SW480 (cell line): Measurements from ENCODE around the gene GBA2.
A peak's percentile ranks its signal among the peaks of the same experiment; 100 is the strongest.

Experiments
- DNase-seq: peaks from one replicate; pipeline ENCODE4 v3.0.0-alpha.2; 2016; ENCODE audit warnings: low spot score

The GBA2 gene

DNA sequence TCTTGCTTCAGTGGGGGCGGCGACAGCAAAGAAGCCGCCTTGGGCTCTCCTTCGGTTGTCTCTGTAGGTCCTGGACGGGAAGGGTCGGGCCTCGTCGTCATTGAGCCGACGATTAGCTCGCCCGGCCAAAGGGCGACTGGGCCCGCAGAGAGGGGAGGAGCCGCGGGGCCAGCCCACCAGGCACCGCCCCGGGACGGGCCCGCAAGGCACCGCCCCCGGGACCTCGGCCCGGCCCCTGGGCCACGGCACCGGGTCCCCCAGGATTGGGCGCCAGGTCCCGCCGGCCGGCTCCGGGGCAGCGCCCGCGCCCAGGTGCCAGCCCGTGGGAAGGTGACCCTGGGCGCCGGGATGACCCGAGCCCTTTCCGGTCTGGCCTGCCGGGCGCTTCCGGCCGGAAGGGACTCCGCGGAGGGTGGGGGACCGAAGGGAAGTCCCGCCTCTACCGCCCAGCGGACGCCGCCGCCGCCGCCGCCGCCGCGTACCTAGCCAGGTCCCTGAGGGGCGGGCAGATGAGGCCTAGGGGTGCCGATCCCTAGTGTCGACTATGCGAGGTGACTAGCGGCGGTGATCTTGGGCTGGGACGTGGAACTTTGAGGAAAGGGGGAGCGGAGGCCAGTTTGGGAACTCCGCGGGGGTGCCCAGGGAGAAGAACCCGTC is at the start of gene GBA2, which contains the start of gene RGP1:
GBA2 (minus strand) TSS at position 371 of the 657 bp plus-strand sequence. CDS start 524 bp downstream, outside the sequence.
RGP1 (plus strand) TSS at position 430 of the 657 bp plus-strand sequence. CDS start 469 bp downstream, outside the sequence.
- peak; percentile 82 for DNase-seq

DNA sequence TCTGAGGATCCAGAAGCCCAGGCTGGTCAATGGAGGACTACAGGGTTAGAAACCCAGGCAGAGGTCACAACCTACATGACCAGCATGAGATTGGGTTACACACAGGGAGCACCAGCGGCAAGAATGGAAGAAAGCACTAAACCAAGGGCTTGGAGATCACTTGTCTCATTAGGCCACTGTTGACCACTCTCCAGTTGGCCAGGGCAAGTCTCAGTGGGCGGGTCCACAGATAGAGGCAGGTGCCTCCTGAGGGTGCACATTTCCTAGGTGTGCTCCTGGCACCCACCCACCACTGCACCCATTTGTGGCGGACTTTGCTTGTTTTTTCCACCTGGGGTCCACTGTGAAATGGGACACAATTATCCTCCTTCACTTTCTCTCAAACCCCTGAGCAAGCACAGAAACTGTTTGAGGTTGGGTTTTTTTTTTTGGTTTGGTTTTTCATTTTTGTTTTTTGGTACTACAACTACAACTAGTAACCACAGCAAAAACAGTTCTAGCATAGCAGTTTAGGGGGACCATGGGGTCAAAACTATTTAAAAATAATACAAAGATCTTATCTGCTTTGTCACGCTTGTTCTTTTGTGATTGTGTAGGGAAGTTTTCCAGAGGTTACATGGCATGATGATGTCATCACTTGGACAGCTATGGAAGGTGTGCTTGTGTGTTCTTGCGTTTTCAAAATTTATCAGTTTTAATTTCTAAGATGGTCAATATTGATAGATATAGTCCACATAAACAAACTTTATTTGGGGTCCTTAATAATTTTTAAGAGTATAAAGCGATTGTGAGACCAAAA is 48.5 kb upstream of the GBA2 start:
- DNase-seq, result no peak

GRCh38 chr9:35795695-35796094 is 46.7 kb upstream of the GBA2 start:
- DNase-seq, result no peak

GRCh38 chr9:35793461-35793860 is 44.4 kb upstream of the GBA2 start:
- no peak for DNase-seq

- DNase-seq, result no peak
These were observed 43.8 kb upstream of the GBA2 start for GRCh38 chr9:35792826-35793225.

GRCh38 chr9:35792024-35792813 is 43.2 kb upstream of the GBA2 start:
- DNase-seq, result no peak

GRCh38 chr9:35791297-35791921 is 42.4 kb upstream of the GBA2 start, which contains the start of gene NPR2:
NPR2 (plus strand) TSS chr9:35791591; CDS start chr9:35792409, 818 bp downstream.
- no peak for DNase-seq

- DNase-seq, result peak; percentile 56
These were observed 41.6 kb upstream of the GBA2 start for GRCh38 chr9:35790385-35791296.

- DNase-seq, result no peak
These were observed 41.0 kb upstream of the GBA2 start for GRCh38 chr9:35790025-35790384.

DNA sequence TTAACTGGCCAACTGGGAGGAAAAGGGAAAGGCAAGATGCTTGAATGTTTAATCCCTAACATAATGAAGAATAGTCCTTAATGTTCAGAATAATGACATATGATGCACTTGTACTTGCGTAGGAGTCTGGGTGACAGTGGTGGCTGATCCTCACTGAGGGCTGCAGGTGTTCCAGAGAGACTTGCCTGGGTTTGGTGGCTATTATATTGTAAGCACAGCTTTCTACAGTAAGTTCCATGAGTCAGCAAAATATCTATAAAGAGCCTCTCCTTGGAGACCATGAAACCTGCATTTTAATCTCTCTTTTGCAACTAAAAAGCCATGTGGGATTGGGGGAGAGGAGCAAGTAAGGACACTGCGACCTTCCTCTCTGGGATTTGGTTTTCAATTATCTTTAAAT is 40.5 kb upstream of the GBA2 start:
- no peak for DNase-seq

GRCh38 chr9:35783418-35783817 is 34.4 kb upstream of the GBA2 start:
- no peak for DNase-seq

- DNase-seq, result no peak
These were observed 32.0 kb upstream of the GBA2 start for GRCh38 chr9:35781066-35781465.

- DNase-seq, result no peak
These were observed 29.5 kb upstream of the GBA2 start for GRCh38 chr9:35778496-35778895.

DNA sequence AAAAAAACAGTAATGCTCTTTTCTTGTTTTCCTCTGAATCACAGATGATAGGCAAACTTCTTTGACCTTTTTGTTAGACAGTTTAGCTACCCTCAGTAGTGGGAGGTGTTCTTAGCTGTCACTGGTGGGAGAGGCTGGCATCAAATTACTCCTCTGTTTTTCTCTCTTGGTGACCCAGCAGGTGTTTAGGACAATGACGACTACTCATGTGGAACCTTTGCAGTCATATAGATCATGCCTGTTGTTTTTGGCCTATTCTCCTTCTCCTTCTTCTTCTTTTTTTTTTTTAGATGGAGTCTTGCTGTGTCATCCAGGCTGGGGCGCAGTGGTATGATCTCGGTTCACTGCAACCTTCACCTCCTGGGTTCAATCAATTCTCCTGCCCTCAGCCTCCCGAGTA is 27.0 kb upstream of the GBA2 start:
- no peak for DNase-seq

- no peak for DNase-seq
These were observed 26.0 kb upstream of the GBA2 start for GRCh38 chr9:35774907-35775635.

GRCh38 chr9:35771943-35772342 is 22.9 kb upstream of the GBA2 start:
- DNase-seq, result no peak

DNA sequence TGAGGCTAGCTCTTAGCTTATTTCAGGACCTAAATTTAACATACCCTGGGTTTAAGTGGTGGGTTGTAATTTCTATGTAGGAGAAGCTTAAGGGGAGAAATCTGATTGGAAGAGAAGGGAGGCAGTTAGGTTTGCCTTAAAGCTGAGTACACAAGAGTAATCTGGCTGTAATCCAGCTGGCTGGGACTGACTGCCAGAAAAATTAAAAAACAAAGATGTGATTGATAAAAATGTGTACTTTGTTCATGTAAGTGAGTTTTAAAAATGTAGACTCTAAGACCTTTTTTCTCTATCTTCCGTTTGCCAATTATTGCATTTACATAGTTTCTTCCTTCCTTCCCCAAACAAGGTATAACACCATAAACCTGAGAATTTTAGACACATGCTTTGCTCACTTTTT is 22.5 kb upstream of the GBA2 start:
- no peak for DNase-seq

GRCh38 chr9:35771075-35771433 is 22.0 kb upstream of the GBA2 start:
- no peak for DNase-seq

DNA sequence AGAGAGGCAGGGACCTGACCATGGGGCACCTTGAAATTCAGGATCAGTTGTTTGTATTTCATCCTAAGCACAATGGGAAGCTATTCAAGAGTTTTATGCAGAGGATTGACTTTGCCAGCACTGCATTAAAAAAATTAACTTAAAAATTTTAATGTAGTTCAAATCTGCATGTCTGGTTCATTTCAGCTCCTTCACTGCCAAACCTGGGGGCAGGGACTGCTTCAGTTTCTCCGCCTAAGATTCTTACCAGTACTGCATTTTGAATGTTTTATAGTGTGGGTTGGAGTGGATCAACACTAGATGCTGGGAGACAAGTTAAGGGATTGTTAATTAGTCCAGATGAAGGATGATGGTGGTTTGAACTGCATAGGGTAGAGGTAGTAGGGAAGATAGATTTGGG is 20.7 kb upstream of the GBA2 start:
- DNase-seq, result no peak

DNA sequence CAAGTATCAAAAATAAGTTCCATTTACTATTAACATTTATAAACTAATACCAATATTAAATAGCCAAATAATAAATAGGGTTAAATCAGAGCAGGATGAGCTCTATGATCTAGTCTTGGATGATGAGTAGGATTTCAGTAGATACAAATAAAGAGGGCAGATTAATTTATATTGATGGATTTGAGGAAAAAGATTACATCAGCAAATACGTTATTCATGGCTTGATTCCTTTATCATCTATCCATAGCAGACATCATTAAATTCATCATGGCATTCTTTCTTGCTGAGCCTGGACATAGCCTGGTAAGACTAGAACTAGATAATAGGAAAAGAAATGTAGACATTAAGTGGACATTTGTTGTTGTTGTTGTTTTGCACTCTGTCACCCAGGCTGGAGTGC is 18.4 kb upstream of the GBA2 start:
- no peak for DNase-seq
